GM18870 (cell line): ENCODE data around the gene SIK2.
"Not testable (repeated sequence)": the region's sequence is repeated elsewhere in the genome, so short reads cannot be mapped to it uniquely, and the experiment has no call there.

ENCODE experiments used
- ATAC-seq: cut with Tn5 transposase; IDR thresholded peaks from one replicate; pipeline ENCODE4 v1.9.1; 2021; ENCODE audit warnings: moderate library complexity; ENCODE audit not compliant: unreplicated experiment

The SIK2 gene

DNA sequence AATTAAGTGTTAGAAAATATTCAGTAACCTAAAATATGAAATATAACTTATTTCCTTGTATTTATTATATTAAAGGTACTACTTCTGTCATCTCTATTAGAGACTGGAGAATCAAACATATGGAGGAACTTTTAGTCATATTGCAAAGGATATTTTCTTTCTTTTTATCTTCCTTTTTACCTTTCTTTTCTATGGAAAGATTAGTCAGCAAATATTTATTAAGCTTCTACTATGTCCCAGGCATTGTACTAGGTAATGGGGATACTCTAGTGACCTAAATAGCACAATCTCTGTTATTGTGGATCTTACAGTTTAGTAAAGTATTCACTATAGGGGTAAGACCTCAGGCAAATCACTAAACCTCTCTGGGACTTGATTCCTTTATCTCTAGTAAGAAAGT lies 18.3 kb downstream of the SIK2 start:
- no peak for ATAC-seq

DNA sequence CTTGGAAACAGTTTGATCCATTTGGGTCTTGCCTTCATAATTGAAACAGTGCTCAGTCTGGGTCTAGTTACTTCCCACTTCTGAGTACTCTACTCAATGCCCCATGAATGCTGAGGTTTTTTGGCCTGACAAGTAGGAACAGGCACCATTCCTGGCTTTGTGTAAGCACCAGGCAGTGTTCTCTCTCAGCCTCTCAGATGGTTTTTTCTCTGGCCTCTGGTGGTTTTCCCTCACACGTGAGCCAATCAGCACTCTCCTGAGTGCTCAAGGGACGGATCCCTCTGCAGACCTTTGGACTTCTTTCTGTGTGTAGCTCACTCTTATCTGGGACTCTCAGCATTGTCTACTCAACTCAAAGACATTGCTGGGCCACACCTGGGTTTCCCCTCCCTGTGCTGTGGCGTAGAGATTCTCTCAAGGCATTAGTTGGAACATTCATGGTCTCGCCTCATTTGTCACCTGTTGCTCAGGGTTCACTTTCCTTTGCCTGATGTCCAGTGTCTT lies 21.3 kb downstream of the SIK2 start:
- peak; percentile 89 for ATAC-seq

DNA sequence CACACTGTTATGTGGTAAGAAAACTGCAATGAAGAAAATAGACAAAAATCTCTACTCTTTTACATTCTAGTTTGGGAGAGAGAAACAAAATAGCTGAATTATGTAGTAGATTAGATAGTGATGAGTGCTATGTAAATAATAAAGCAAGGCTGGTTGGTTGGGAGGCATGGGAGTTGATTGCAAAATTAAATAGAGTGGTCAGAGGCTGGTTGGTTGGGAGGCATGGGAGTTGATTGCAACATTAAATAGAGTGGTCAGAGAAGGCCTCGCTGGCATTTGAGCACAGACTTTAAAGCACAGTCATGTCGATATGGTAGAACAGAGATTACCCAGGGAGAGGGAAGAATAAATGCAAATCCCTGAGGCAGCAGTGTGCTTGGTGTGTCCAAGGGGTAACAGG lies 22.4 kb downstream of the SIK2 start:
- no peak for ATAC-seq

DNA sequence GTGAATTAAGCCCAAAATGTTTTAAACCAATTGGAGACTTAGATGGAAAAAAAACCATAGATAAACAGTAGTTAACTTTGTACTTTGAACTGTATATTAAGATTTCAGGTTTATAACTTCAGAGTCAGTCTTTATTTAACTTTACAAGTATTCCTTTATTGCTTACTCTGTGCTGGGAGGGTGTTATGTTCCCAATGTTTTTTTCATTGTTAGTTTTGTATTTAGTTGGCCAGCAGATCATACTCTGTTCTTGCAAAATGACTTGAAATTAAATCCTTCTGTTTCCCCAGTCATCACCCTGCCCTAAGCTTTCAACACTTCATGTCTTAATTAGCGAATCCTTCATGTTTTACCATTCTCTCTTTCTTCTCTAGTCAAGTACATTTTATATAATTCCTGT lies 25.3 kb downstream of the SIK2 start:
- ATAC-seq, result no peak

DNA sequence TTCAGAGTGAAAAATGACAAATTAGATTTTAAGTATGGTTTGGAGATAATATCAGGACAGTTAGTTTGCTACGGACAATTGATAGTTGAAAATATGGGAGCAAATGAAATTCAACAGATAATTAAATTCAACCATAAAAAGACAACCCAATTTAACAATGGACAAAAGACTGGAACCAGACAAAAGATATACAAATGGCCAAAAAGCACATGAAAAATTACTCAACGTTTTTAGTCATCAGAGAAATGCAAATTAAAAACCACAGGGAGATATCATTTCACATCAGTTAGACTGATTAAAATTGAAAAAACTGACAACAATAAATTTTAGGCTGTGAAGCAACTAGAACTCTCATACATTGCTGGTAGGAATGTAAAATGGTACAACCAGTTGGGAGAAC lies 27.2 kb downstream of the SIK2 start:
- no peak for ATAC-seq

DNA sequence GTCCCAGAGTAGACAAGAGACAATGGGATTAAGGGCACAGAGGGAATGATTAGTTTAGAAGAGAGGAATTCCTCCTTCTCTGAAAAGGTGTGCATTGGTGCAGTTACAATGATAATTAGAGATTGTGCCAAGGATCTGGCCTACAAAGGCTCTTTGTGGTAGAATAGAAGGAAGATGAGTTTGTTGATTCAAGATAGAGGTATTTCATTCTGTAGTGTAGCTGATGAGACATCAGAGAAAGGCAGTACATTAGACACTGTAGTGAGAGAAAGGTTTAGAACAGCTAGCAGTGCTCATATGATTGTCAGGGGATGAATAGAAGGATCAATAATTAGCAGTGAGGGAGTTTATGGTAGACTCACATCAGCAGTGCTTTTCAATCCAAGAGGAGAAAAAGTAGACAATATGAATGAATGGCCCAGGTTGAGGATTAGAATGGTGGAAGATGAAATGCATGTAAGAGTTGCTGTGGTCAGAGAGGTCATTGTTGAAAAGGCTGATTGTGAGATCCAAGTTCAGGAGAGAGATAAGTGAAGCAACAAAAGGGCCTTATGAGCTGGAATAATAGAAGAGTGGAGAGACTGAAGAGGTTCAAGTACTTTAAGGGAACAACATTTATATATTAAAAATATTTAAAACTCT lies 28.9 kb downstream of the SIK2 start:
- ATAC-seq, result no peak

DNA sequence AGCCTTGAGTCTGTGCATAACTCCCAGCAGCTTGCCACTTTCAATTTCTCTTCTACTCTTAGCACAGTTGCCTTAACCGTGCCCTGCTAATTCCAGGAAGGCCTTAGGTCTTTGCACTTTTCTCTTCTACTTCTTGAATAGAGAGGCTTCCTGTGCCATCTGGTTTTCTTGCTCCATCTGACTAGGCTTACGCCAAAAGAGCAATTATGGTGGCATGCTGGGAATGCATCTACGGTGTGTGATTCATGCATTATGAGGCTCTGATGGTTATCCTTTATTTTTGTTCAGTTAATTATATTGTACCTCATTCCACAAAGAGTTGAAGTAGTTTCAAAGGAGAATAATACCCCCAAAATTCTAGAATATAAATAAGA lies 29.4 kb downstream of the SIK2 start:
- no peak for ATAC-seq

DNA sequence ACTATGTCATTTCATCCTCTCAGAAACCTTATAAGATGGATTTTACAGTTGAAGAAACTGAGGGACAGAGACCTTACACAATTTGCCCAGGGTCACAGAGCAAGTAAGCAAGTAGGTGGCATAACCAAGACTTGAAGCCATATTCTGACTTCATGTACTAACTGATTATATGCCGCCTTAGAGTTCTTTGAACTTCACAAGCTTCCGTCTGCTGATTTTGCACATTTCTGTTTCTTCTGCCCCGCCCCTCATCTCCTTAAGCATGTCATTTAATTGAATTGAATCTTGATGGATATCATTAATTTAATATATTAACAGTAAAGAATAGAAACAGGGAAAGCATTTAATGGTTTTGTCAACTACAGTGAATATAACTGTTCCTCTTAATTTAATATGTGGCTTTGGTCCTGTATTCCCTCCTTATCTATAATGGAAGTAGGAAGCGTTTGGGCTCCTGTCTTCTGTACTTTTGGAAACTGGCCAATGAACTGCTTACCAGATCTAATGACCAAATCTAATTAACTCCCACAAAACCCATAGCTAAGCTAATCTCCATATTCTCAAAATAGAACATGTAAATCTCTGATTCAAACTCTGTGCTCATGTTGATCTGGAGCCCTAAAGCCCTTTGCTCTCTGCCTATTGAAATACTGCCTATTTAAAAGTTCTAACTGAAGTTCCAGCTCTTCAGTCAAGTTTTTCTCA lies 30.4 kb downstream of the SIK2 start:
- ATAC-seq, result no peak

DNA sequence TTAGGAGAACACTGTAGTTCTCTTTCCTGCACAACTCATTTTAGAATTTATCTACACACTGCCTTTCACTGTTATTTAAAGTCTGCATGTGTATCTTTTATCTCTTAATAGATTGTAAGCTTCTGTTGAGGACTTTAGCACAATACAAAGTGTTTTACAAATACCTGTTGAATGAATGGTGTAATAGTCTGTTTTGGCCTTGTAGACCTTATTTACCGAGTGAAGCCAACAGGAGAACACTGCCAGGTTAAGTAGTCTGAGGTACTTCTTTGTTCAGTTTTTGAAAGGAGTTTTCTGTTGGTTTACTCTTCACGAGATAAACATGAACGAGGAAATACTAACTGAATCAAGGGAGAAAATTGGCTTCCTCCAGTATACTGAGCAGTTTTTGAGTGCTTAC lies 31.0 kb downstream of the SIK2 start:
- no peak for ATAC-seq

DNA sequence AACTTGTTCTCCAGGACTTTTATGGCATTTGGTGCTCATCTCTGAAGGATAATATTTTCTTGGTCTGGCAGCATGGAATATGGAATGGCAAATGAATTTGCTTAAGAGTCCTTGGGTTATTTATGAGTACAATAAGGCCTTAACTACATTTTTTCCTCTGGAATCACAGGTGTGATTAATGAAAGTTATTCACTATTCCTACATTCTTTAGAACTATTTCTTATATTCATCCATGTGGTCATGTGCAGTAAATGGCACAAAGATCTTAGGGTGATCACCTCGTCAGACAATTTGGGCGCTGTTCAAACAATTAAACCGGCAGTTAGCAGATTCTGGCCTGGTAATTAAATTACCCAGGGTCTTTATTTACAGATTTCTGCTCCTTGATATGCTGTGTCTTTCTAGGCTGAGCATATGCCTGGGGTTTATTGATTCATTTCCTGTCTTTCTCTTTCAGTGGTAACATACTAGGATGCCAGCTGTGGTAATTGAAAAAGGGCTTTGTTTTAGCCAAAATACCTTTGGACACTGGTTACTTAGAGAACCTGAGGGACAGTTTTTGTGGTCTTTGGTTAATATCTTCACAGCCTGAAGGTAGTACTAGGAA lies 31.6 kb downstream of the SIK2 start:
- ATAC-seq, result no peak

DNA sequence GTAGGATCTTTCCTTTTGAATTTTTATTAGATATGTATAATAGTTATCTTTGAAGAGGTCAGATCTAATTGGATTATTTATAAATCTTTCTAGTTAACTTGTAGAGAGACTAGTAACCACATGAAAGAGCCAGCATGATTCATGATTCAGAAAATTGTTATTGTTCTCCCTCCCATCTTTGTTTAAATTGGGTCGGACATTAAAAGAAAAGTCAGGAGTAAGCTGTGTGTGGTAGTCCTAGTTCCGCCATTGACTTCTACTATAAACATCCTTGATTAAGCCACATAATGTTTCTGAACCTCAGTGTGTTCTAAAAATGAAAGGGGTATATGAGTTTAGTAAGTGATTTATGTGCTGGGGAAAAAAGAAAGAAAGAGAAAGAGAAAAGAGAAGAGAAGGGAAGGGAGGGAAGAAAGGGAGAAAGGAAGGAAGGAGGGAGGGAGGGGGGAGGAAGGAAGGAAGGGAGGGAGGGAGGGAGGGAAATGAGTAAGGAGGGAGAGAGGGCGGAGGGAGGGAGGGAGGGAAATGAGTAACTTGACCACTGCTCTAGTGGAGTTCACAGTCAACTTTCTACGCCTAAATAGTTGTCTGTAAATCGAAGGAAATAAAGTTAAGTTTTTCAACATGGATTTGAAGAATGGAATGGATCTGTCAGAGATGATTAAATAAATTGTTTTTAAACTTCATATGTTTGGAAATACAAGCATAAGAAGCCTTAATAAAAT lies 32.9 kb downstream of the SIK2 start:
- no peak for ATAC-seq

DNA sequence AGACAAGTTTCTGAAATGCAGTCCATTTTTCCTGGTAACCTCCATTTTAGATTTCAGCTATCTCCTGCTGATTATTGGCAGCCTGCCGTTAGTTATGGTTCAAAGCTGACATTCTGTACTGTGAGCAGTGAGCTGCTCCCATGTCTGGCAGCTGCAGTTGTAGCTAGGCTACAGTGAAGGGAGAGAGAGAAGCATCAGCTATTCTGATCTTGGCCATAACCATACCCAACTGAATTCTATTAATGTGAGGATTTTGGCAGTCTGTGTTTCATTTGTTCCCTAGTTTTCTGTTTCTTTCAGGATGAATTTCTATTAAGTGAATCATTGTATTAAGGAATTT lies 33.4 kb downstream of the SIK2 start:
- ATAC-seq, result no peak

DNA sequence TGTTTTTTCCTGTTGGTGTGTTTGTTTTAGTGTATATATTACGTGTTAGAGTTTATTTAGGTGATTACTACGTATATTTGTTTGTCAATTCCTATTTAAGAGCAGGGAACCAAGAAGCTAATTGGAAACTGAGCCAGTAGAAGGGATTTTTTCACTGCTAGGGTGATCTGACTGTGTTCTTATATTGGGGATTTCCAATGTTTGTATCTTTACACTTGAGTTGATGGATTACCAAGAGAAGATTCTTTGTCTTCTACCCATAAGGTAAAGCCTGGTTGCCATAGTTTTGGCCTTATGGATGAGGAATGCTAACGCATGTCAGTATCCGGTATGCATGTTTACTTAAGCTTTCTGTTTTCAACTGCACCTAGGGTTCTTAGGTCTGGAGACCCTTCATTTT lies 35.6 kb downstream of the SIK2 start:
- ATAC-seq, result no peak

DNA sequence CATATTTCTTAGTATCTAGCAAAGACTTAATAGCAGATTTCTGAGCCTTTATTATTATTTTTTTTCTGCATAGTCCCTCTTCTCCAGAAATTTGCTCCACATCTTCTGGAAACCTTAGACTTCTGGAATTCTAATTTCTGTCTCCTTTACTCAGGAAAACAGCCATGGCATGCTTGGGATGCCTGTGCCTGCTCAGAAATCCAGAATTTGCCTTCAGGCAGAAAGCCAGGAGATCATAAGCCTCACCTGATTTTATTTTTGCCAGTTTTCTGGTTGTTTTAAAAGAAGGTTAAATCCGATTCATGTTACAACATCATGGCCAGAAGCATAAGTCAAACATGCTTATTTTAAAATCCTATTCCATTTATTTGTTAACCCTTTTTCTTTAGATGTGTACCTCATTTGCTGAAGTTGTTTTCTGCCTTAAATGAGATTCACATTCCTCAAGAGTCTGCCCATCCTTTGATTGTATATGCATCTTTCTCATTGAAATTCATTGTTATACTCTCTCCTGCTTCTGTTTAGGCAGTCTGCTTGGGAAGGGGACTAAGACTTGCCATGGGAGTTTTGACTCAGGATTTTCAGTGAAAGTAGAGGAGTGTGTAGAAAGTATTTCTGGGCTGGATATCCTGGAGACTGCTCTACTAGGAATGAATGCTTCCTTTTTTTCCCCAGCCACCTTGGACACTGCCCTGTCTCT lies 37.1 kb downstream of the SIK2 start:
- no peak for ATAC-seq

DNA sequence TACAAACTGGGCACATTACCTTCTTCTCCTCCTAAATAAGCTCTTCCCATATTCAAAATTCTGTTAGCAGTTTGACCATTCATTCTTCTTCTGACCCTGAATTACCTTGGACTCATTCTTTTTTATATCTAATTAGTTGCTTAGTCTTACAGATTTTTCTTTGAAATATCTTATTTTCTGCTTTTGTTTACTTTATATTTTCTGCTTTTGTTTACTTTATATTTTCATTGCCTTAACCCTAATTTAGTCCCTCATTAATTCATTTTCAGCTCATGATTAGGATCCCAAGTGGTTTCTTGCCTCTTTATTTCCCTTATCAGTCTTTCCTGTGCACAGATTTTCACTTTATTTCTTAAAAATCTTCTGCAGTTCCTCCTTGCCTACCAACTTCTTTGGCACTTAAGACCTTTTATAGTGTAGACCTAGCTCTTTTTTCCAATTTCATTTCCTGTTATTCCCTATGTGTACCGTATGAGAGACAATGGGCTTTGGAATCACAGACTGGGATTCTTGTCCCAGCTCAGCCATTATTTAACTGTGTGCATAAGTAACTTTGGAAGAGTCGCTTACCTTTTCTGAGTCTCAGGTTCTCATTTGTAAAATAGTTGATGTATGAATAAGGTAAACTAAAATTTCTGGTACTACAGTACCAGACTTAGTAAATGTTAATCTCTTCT lies 39.2 kb downstream of the SIK2 start:
- ATAC-seq, result no peak

DNA sequence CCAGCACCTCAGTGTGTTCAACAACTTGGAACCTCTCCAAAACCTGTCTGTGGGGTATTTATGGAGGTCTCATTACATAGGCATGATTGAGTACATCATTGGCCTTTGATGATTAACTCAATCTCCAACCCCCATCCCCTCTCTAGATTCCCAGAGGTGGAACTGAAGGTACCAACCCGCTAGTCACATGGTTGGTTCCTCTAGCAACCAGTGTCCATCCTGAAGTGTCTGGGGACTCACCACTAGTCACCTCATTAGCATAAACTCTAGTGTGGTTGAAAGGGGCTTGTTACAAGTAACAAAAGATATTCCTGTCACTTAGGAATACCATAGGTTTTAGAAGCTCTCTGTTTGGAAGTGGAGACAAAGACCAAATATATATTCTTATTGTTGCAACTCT lies 40.3 kb downstream of the SIK2 start:
- ATAC-seq, result no peak

DNA sequence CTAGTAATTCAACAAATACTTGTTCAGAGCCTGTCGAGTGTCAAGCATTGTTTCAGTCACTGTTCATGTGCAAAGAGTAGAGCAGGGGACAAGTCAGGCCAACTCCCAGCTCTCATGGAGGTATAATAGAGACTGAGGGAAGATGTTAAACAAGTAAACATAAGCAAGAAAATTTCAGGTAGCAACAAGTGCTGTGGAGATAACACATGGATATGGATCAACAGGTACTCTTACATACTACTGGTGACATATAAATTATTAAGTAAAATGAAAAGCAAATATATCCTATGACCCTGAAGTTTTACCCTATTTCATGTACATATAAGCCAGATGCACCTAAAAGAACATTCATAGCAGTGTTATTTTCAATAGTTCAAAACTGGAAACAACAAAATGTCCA lies 42.7 kb downstream of the SIK2 start:
- no peak for ATAC-seq

DNA sequence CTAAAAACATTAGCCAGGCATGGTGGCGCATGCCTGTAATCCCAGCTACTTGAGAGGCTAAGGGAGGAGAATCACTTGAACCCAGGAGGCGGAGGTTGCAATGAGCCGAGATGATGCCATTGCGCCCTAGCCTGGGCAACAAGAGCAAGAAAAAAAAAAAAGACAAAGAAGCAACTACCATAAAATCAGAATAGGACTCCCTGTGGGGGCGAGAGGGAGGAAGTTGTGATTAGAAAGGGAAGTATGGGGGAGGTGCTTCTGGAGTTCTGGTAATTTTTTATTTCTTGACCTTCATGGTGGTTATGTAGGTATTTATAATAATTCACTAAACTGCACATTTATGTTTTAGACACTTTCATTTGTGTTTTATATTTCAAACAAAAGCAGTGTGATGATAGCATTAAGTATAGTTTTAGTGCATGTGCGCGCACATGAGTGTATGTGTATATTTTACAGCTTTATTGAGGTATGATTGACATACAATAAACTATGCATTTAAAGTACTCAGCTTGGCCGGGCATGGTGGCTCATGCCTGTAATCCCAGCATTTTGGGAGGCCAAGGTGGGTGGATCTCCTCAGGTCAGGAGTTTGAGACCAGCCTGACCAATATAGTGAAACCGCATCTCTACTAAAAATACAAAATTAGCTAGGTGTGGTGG lies 43.5 kb downstream of the SIK2 start:
- ATAC-seq, result no peak

DNA sequence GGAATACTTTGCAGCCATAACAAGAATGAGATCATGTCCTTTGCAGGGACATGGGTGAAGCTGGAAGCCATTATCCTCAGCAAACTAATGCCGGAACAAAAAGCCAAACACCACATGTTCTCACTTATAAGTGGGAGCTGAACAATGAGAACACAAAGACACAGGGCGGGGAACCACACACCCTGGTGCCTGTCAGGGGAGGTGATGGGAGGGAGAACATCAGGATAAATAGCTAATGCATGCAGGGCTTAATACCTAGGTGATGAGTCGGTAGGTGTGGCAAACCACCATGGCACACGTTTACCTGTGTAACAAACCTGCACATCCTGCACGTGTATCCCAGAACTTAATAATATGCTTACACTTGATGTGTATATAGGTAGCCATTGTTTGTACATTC lies 49.1 kb downstream of the SIK2 start:
- not testable (repeated sequence) for ATAC-seq

DNA sequence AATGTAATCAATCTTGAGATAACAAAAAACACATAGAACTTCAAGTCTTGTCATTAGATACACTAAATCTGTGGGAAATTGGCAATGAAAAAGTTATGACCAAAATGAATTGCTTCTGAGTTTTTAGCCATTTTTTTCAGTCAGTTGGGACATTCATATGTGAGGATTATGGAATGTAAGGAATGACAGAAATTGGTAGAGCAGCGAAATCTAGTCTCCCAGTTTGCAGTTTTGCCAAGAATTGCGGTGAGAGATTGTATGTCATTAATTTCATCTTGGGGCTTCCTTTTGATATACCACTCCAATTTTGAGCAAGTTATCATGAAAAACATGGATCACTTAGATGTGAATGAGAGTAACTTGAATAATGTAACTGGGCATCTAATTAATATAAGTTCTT lies 49.9 kb downstream of the SIK2 start:
- ATAC-seq, result no peak
